Ectodermal cell (in vitro differentiated cells): ENCODE data around the gene FBXL19.
"Not testable (repeated sequence)": the region's sequence is repeated elsewhere in the genome, so short reads cannot be mapped to it uniquely, and the experiment has no call there.

Experiments
- H3K27ac ChIP-seq: 2 replicates; pipeline ENCODE4 v1.7.0; 2013; ENCODE audit warnings: mild to moderate bottlenecking, low read depth, low read length; ENCODE audit not compliant: insufficient read depth, poor library complexity, severe bottlenecking
- H3K27me3 ChIP-seq: 2 replicates; pipeline ENCODE4 v1.7.0; 2013; ENCODE audit warnings: mild to moderate bottlenecking, low read length; ENCODE audit not compliant: insufficient read depth, control insufficient read depth, poor library complexity, severe bottlenecking
- H3K36me3 ChIP-seq: one replicate; pipeline ENCODE4 v1.7.0; 2013; ENCODE audit warnings: low read length; ENCODE audit not compliant: control insufficient read depth, insufficient read depth
- H3K4me1 ChIP-seq: one replicate; pipeline ENCODE4 v1.7.0; 2013; ENCODE audit warnings: low read length; ENCODE audit not compliant: control insufficient read depth, insufficient read depth
- H3K4me3 ChIP-seq: 2 replicates; pipeline ENCODE4 v1.7.0; 2013; ENCODE audit warnings: low read depth, low read length, control low read depth; ENCODE audit not compliant: insufficient read depth
- H3K9me3 ChIP-seq: 2 replicates; pipeline ENCODE4 v1.7.0; 2013; ENCODE audit warnings: mild to moderate bottlenecking, low read length, moderate library complexity; ENCODE audit not compliant: control insufficient read depth
- WGBS, 2 experiments: methylation state at CpG; one replicate each; pipeline ENCODE4 v1.1.7; 2013; ENCODE audit warnings: missing lambda C conversion rate in 2 of 2; 5-methylcytosine and 5-hydroxymethylcytosine counted together

The FBXL19 gene

DNA sequence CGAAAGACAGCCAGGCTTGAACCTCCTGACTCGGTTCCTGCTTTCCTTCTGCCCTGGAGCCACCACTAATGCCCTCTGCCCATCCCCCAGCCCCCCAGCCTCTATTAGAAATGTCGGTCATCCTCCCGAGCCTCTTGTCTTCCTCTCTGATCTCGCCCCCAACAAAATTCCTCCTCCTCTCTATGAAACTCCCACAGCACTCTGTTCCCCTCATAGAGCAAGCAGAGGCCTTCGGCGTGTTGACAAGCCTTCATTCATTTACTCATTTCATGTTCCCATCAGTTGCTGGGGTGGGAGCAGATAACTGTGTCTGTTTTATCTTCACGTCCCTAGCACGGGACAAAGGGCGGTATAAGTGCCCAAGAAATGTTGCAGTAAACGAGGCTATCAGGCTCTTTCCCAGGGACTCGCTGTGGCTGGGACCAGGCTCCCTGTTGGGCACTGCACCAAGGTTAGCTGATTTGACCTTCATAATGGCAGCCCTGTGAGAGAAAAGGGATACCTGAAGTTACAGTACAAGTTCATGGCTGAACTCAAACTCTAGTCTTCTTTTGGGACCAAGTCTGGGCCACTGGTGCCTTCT lies 7.8 kb downstream of the FBXL19 start:
- peaks cover 53% of the 10 kb centered on the region for H3K36me3 ChIP-seq
- 79% methylated on average over 12 of the region's 12 CpGs for WGBS, 2 experiments

DNA sequence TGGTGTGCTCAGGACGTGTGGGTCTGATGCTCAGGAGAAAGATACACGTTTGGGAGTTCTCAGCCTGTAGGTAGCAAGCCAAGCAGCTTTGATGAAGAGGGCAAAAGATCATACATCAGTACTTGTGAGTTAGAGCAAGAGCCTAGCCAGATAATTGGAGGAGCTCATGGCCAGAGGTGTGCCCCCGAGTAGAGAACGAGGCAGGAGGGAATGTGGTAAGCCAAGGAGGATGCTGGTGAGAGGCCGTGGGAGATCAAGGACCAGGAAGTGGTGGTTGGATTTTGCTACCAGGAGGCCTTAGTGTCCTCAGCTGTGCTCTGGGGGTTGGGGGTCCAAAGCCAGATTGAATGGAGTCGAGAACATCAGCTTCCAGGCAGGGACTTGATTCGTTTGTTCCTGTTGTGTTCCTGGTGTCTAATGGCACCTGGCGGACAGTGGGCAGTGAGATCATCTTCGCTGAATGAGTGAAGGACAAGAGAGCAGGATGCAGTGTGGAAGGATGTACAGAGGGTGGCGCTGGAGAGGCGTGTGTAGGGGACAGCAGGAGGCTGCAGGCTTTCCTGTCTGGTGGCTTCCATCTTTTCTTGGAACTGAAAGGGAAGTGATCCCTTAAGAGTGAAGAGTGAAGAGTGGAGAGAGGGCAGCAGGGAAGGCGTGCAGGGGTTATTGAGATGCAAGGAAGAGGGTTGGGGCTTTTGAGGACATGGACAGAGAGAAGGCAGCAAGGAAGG lies 11.6 kb downstream of the FBXL19 start:
- Histone ChIP-seq H3K36me3 (peaks cover 47% of the 10 kb centered on the region), H3K9me3 (no peaks in the 10 kb centered on the region), H3K27ac (no peak overlapping the region), H3K4me3 (no peak overlapping the region), H3K4me1 (no peaks in the 10 kb centered on the region), H3K27me3 (no peaks in the 10 kb centered on the region)
- WGBS, 2 experiments = 75 to 76% methylated on average over 12 of the region's 12 CpGs

More for the DNA sequence above, 7.8 kb downstream of the FBXL19 start:
- H3K4me1 ChIP-seq = peaks cover 8% of the 10 kb centered on the region
- no peaks in the 10 kb centered on the region for H3K9me3 ChIP-seq
- H3K4me3 ChIP-seq = no peak overlapping the region
- H3K27ac ChIP-seq = no peak overlapping the region
- no peaks in the 10 kb centered on the region for H3K27me3 ChIP-seq

DNA sequence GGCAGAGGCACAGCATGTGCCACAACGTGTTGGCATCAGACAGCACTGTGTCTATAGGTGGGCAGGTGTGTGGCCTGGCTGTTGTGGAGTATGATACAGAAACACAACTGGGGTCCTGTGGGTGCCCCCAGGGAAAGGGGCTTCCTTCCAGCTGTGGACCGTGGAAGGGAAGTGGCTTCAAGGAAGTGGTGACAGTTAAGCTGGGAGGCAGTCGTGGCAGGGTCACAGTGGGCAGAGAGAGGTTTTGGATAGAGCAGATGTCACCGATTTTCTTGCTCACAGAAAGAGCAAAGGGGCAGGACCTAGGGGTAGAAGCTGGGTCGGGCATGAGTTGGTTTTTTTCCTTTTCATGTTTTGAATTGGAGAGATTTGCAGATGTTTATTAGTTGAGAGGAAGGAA lies 14.3 kb downstream of the FBXL19 start:
- Histone ChIP-seq H3K4me1 (peaks cover 7% of the 10 kb centered on the region), H3K4me3 (no peak overlapping the region), H3K9me3 (no peaks in the 10 kb centered on the region), H3K27me3 (no peaks in the 10 kb centered on the region), H3K27ac (no peak overlapping the region), H3K36me3 (peaks cover 27% of the 10 kb centered on the region)
- 95% methylated on average over 5 of the region's 5 CpGs for WGBS, 2 experiments

GRCh38 chr16:30939571-30939970 lies 16.2 kb downstream of the FBXL19 start:
- WGBS, 2 experiments = 91 to 92% methylated on average over 8 of the region's 8 CpGs
- H3K4me1 ChIP-seq = peaks cover 11% of the 10 kb centered on the region
- not testable (repeated sequence) for H3K27ac ChIP-seq, H3K4me3 ChIP-seq, H3K27me3 ChIP-seq, H3K9me3 ChIP-seq
- peaks cover 33% of the 10 kb centered on the region for H3K36me3 ChIP-seq

- Histone ChIP-seq H3K27ac (peak overlapping the region; percentile 16), H3K4me3 (no peak overlapping the region), H3K4me1 (peaks cover 12% of the 10 kb centered on the region), H3K9me3 (no peaks in the 10 kb centered on the region), H3K27me3 (no peaks in the 10 kb centered on the region), H3K36me3 (peaks cover 28% of the 10 kb centered on the region)
- 31% methylated on average over 15 of the region's 15 CpGs for WGBS, 2 experiments
Measured at GRCh38 chr16:30941600-30942425, 18.4 kb downstream of the FBXL19 start.

DNA sequence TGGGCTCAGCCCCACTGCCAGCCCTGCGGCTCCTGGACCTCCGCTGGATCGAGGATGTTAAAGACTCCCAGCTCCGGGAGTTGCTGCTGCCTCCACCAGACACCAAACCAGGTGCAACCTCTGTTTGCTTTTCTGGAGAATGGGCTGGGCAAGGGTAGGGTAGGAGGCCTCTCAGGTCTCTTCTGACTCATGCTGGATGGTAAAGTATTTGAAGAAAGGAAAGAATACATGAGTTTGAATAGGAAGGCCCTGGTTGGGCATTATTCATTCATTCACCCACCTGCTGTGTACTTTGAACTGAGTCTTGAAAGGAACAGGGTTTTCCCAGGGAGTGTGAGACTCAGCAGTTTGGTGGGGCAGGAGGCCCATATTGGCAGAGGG lies 19.0 kb downstream of the FBXL19 start:
- WGBS, 2 experiments = 76 to 77% methylated on average over 4 of the region's 4 CpGs
- H3K27me3 ChIP-seq = no peaks in the 10 kb centered on the region
- H3K9me3 ChIP-seq = no peaks in the 10 kb centered on the region
- H3K4me1 ChIP-seq = peaks cover 17% of the 10 kb centered on the region
- peaks cover 24% of the 10 kb centered on the region for H3K36me3 ChIP-seq
- H3K4me3 ChIP-seq = no peak overlapping the region
- no peak overlapping the region for H3K27ac ChIP-seq

GRCh38 chr16:30944352-30944751 lies 21.0 kb downstream of the FBXL19 start:
- no peak overlapping the region for H3K4me3 ChIP-seq
- H3K4me1 ChIP-seq = peaks cover 17% of the 10 kb centered on the region
- H3K27me3 ChIP-seq = no peaks in the 10 kb centered on the region
- peaks cover 16% of the 10 kb centered on the region for H3K36me3 ChIP-seq
- H3K27ac ChIP-seq = no peak overlapping the region
- H3K9me3 ChIP-seq = no peaks in the 10 kb centered on the region

GRCh38 chr16:30946671-30947540 lies 23.5 kb downstream of the FBXL19 start:
- WGBS, 2 experiments = 81% methylated on average over 36 to 38 of the region's 38 CpGs

DNA sequence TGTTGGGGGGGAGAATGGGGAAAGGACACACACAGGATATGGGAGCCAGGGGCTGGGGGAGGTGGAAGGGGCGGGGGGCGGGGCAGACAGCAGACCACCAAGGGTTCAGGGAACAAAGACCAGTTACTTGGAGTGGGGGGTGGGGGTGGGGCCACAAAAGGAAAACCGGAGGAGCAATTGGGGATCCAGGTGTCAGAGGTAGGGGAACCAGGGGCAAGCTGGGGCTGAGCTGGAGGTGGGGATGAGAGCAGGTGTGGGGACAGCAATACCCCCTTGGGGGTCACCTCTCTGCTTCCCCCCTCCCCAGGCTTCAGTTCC lies 24.1 kb downstream of the FBXL19 start:
- peaks cover 16% of the 10 kb centered on the region for H3K36me3 ChIP-seq
- H3K27me3 ChIP-seq = no peaks in the 10 kb centered on the region
- H3K4me1 ChIP-seq = peaks cover 18% of the 10 kb centered on the region
- 9 to 10% methylated on average over 3 of the region's 3 CpGs for WGBS, 2 experiments
- peak overlapping the region; percentile 97 for H3K27ac ChIP-seq
- H3K9me3 ChIP-seq = no peaks in the 10 kb centered on the region
- peak overlapping the region; percentile 87 for H3K4me3 ChIP-seq

More at GRCh38 chr16:30946671-30947540, 23.5 kb downstream of the FBXL19 start:
- H3K27me3 ChIP-seq = no peaks in the 10 kb centered on the region
- no peak overlapping the region for H3K4me3 ChIP-seq
- peaks cover 16% of the 10 kb centered on the region for H3K36me3 ChIP-seq
- peaks cover 23% of the 10 kb centered on the region for H3K4me1 ChIP-seq
- peak overlapping the region; percentile 39 for H3K27ac ChIP-seq
- H3K9me3 ChIP-seq = no peaks in the 10 kb centered on the region
